ENCODE measurements around the gene CD164L2. TPM values are rescaled to one million over a fixed set of nuclear protein-coding genes. Genes with fewer than 3 reads are reported as not detected.
A peak's percentile ranks its signal among the peaks of the same experiment; 100 is the strongest.

The CD164L2 gene
- total and polyA plus RNA-seq, 2 donors from 2014 or later, result 0.63 to 1.1 TPM

DNA sequence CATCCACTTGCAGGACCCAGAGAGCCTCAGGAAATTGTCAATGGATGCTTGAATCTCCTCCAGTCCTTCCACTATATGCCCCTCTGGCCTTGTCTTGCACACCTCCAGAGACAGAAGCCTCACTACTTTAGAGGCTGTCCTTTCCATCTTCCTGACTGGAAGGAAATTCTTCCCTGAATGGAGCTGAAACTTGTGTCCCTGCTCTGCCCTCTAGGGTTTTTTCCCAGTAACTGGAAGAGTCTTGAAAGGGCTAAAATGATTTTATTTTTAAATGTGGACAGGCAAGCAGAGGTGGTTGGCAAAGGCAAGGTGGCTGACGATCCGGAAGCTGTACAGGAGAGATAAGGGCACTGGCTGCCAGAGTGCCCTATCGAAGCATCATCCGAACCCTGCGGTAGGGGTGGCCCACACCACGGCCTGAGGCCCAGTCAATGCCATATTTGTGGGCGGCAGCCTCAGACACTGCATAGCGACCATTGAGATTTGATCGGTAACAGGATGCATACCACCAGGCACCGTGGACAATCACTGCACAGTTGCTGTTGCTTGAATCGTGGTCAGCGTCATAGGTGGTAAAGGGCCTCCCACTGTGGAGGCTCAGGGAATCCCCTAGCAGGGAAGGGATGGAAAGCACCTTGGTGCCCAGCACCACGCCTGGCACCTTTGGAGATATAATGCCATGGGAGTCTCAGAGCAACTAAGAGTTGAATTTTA lies 14.1 kb downstream of the CD164L2 start:
- Histone ChIP-seq H3K27me3 (ENCODE audit: control insufficient read depth, insufficient read depth, low read length) (no peaks in the 10 kb centered on the region), H3K27ac (ENCODE audit: low read depth in 2 of 2, low read length in 2 of 2) (no peak overlapping the region), H3K36me3 (ENCODE audit: control insufficient read depth in 2 of 3, insufficient read depth in 3 of 3, low read length in 3 of 3) (peaks cover 0 to 4% (median 0%) of the 10 kb centered on the region in 3 donors), H3K9me3 (ENCODE audit: control insufficient read depth in 2 of 3, insufficient read depth in 1 of 3, low read length in 3 of 3) (no peaks in the 10 kb centered on the region), H3K4me1 (ENCODE audit: control insufficient read depth in 2 of 3, insufficient read depth in 2 of 3, low read depth in 1 of 3, low read length in 3 of 3) (peaks cover 0 to 19% (median 14%) of the 10 kb centered on the region in 3 donors), H3K4me3 (ENCODE audit: low read length in 3 of 3) (no peak overlapping the region), H3K9ac (ENCODE audit: low read length in 3 of 3) (no peak overlapping the region)
- no peak for TF ChIP-seq CTCF (IDR thresholded peaks at IDR 0.05; ENCODE audit: borderline replicate concordance, extremely low read depth, insufficient read depth)
- DNase-seq (no peak), FAIRE-seq (no peak)
- intact Hi-C loops (cut with DNase I), result no loop called here

GRCh38 chr1:27367160-27367650 lies 15.9 kb downstream of the CD164L2 start:
- FAIRE-seq, result no peak
- H3K36me3 ChIP-seq (ENCODE audit: control insufficient read depth in 2 of 3, insufficient read depth in 3 of 3, low read length in 3 of 3), result peaks cover 0 to 14% (median 5%) of the 10 kb centered on the region in 3 donors
- DNase-seq, result no peak
- H3K27ac ChIP-seq (ENCODE audit: low read depth in 2 of 2, low read length in 2 of 2), result peak overlapping the region; percentile 94 to 97
- H3K9me3 ChIP-seq (ENCODE audit: control insufficient read depth in 2 of 3, insufficient read depth in 1 of 3, low read length in 3 of 3), result no peaks in the 10 kb centered on the region
- H3K4me3 ChIP-seq (ENCODE audit: low read length in 3 of 3), result peak overlapping the region in 2 of 3 donors; percentile 53 to 79
- intact Hi-C loops (cut with DNase I), result no loop called here
- H3K4me1 ChIP-seq (ENCODE audit: control insufficient read depth in 2 of 3, insufficient read depth in 2 of 3, low read depth in 1 of 3, low read length in 3 of 3), result peaks cover 0 to 19% (median 14%) of the 10 kb centered on the region in 3 donors
- no peaks in the 10 kb centered on the region for H3K27me3 ChIP-seq (ENCODE audit: control insufficient read depth, insufficient read depth, low read length)
- TF ChIP-seq CTCF (IDR thresholded peaks at IDR 0.05; ENCODE audit: borderline replicate concordance, extremely low read depth, insufficient read depth), result peak; percentile 0
- H3K9ac ChIP-seq (ENCODE audit: low read length in 3 of 3), result peak overlapping the region in 2 of 3 donors; percentile 1 to 59

DNA sequence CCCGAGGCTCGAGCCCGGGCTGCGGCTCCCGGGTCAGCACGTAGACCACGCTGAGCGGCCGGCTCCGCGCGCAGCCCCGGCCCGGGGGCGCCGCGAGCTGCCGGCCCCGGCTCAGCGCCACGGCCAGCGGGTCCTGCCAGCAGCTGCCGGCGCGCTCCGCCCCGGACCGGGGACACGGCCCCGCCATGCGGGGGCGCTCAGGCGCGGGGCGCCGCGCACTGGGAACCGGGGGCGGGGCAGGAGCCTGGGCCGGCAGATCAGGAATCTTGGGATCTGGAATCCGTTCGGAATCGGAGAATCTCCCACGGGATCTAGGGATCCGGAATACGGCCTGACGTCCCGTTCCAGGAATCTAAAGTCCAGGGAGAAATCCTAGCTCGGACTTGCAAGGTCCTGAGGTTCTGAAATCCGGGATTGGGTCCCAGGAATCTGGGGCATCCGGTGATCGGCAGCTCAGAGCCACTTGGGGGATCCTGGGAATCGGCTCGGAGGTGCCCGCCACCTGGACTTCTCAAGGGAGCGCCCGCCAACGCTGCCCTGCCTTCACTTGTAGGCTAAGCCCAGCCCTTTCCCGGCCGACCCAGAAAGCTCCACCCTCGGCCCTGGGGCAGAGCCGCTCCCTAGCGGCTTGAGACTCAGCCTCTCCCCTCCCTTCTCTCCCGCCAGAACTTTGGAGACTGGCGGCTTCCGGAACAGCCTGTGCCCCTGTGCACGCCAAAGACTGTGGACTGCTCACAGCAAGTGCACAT lies 16.5 kb downstream of the CD164L2 start, which contains the start of gene MAP3K6:
Gene MAP3K6 (minus strand): TSS at position 551 of the 749 bp plus-strand sequence. CDS start 364 bp downstream, at position 187.
- H3K27ac ChIP-seq (ENCODE audit: low read depth in 2 of 2, low read length in 2 of 2), result peak within 1 kb of the TSS; percentile 95 to 97
- peaks cover 0 to 19% (median 14%) of the 10 kb centered on the region in 3 donors for H3K4me1 ChIP-seq (ENCODE audit: control insufficient read depth in 2 of 3, insufficient read depth in 2 of 3, low read depth in 1 of 3, low read length in 3 of 3)
- H3K9ac ChIP-seq (ENCODE audit: low read length in 3 of 3), result peak within 1 kb of the TSS in 2 of 3 donors; percentile 52 to 89
- H3K9me3 ChIP-seq (ENCODE audit: control insufficient read depth in 2 of 3, insufficient read depth in 1 of 3, low read length in 3 of 3), result no peaks in the 10 kb centered on the region
- no peaks in the 10 kb centered on the region for H3K27me3 ChIP-seq (ENCODE audit: control insufficient read depth, insufficient read depth, low read length)
- H3K4me3 ChIP-seq (ENCODE audit: low read length in 3 of 3), result peak within 1 kb of the TSS; percentile 40 to 79 (median 65)
- intact Hi-C loops (cut with DNase I), result no loop called here
- DNase-seq, result peak; percentile 84 to 98 (median 89)
- peak; percentile 23 for TF ChIP-seq CTCF (IDR thresholded peaks at IDR 0.05; ENCODE audit: borderline replicate concordance, extremely low read depth, insufficient read depth)
- FAIRE-seq, result no peak
- H3K36me3 ChIP-seq (ENCODE audit: control insufficient read depth in 2 of 3, insufficient read depth in 3 of 3, low read length in 3 of 3), result peaks cover 0 to 20% (median 7%) of the 10 kb centered on the region in 3 donors
